GM23338 (cell line): Measurements from ENCODE around the gene NIPAL3.

Source experiments
- CREB1 ChIP-seq: fragments of 250-450 bp; sonication (Bioruptor Pico); IDR thresholded peaks from 2 replicates; pipeline ENCODE4 v1.5.0; 2020; ENCODE audit warnings: low read depth, mild to moderate bottlenecking, moderate library complexity
- CTCF ChIP-seq, 2 experiments: fragments of 200-600 bp in 1 of 2; sonication (generic) in 1 of 2; conservative IDR thresholded peaks; 2 replicates each; pipeline versions ENCODE4 v1.5.1 to v1.6.1; 2016 to 2017; ENCODE audit warnings: antibody characterized with exemption in 2 of 2, low read depth in 2 of 2, mild to moderate bottlenecking in 2 of 2, moderate library complexity in 1 of 2
- EZH2 ChIP-seq: fragments of 200-600 bp; sonication (generic); IDR thresholded peaks from one replicate; pipeline ENCODE4 v1.8.0; 2017; ENCODE audit warnings: antibody characterized with exemption, mild to moderate bottlenecking, low read depth; ENCODE audit not compliant: unreplicated experiment
- EZH2phosphoT487 ChIP-seq: fragments of 200-600 bp; sonication (generic); IDR thresholded peaks from one replicate; pipeline ENCODE4 v1.8.1; 2018; ENCODE audit warnings: antibody characterized with exemption; ENCODE audit not compliant: unreplicated experiment
- POLR2AphosphoS5 ChIP-seq: IDR thresholded peaks from 2 replicates; pipeline ENCODE4 v1.6.1; 2016; ENCODE audit warnings: antibody characterized with exemption, low read depth
- ZNF331 ChIP-seq: fragments of 250-450 bp; sonication (Bioruptor Pico); IDR thresholded peaks from 2 replicates; pipeline ENCODE4 v1.5.0; 2020; ENCODE audit warnings: low read depth, mild to moderate bottlenecking, moderate library complexity
- TF ChIP-seq, protein P1 (sequence below): IDR thresholded peaks from one replicate; pipeline ENCODE4 v1.6.1; 2018; ENCODE audit warnings: antibody characterized with exemption; ENCODE audit not compliant: unreplicated experiment

- TF ChIP-seq CTCF (conservative IDR thresholded peaks at IDR 0.05; ENCODE audit: low read depth in 2 of 2), result no peak
- no peak for TF ChIP-seq POLR2AphosphoS5
- TF ChIP-seq EZH2phosphoT487, result no peak
- TF ChIP-seq CREB1 (CRISPR knock-in tag), result no peak
- no peak for TF ChIP-seq ZNF331 (CRISPR knock-in tag)
- TF ChIP-seq, protein P1, sequence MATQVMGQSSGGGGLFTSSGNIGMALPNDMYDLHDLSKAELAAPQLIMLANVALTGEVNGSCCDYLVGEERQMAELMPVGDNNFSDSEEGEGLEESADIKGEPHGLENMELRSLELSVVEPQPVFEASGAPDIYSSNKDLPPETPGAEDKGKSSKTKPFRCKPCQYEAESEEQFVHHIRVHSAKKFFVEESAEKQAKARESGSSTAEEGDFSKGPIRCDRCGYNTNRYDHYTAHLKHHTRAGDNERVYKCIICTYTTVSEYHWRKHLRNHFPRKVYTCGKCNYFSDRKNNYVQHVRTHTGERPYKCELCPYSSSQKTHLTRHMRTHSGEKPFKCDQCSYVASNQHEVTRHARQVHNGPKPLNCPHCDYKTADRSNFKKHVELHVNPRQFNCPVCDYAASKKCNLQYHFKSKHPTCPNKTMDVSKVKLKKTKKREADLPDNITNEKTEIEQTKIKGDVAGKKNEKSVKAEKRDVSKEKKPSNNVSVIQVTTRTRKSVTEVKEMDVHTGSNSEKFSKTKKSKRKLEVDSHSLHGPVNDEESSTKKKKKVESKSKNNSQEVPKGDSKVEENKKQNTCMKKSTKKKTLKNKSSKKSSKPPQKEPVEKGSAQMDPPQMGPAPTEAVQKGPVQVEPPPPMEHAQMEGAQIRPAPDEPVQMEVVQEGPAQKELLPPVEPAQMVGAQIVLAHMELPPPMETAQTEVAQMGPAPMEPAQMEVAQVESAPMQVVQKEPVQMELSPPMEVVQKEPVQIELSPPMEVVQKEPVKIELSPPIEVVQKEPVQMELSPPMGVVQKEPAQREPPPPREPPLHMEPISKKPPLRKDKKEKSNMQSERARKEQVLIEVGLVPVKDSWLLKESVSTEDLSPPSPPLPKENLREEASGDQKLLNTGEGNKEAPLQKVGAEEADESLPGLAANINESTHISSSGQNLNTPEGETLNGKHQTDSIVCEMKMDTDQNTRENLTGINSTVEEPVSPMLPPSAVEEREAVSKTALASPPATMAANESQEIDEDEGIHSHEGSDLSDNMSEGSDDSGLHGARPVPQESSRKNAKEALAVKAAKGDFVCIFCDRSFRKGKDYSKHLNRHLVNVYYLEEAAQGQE, result no peak
- TF ChIP-seq EZH2, result no peak
These were observed 91.2 kb downstream of the NIPAL3 start for GRCh38 chr1:24506691-24507381.
